ENCODE results near the gene RNF157.
A peak's percentile ranks its signal among the peaks of the same experiment; 100 is the strongest.

Gene RNF157

DNA sequence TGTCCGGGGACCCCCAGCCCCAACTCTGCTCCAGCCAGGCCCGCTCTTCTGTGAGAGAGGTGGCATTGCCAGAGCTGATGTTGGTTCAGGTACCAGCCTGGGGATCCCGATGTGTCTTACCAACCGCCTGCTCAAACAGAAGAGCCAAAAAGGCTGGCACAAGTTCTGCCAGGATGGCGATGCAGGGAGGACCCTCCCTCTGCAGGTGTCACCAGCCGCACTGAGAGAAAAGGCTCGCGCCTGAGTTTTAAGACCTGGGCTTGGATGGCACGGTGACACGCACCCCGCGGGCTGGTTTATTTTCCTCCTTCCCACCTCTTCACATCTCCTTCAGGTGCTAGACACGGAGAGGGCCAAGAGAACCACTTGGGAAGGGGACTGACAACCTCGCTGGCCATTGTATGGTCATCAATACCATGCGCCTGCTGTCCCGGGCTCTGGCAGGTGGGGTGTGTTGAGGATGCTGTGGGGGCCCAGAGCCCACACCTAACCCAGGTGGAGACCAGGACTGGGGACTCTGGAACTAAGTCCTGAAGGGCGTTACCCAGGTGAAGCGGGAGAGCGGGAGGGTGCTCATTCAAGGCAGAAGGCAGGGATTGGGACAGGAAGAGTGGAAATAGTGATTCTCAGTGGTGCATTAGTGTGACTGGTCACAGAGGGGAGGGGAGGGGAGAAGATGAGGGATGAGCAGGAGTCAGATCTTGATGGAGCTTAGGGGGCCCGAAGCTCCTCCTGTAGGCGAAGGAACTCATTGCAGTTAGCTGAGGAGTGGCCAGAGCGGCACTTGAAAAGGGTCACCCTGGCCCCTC, 115.5 kb downstream of the RNF157 start:
- DNase-seq (ENCODE audit: low read depth): peak; percentile 39
- TF ChIP-seq CTCF (IDR thresholded peaks at IDR 0.05; ENCODE audit: insufficient read depth, low read depth, low read length, missing control alignments): peak; percentile 37
- H3K4me3 ChIP-seq (ENCODE audit: low read depth, low read length): no peak overlapping the region

DNA sequence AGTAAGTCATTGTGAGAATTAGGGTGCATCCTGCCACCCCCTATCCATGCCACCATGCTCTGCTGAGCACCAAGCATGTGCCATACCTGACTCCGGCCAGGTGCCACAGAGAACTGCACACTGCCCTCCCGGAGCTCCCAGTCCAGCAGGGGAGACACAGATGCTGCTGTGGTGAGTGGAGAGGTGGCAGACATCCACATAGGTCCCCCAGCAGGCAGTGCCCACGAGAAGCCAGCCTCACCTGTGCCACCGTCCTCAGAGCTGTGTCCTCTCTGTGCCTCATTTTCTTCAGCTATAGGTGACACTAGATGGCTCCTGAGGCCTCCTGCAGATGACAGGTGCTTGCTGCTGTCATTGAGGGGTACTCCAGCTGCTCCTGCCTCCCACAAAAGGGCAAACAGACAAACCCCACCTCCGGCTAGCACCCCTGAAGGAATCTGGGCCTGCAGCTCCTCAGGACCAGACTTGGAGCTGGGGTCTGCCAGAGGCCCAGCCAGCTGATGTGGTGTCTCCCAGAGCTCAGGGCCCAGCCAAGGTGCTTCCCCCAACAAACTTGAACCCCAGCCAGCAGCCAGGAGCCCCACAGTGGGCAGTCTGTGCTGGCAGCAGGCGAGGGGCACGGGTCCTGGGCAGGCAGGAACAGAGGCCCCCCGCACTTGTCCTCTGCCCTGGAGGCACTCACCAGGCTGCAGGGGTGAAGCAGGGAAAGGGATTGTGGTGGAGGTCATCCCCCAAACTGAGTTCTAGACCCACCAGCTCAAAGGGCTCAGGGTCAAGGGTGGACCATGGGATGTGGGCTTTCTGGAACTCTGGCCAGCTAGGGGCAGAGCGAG, 116.3 kb downstream of the RNF157 start:
- peak; percentile 25 for DNase-seq (ENCODE audit: low read depth)
- no peak for TF ChIP-seq CTCF (IDR thresholded peaks at IDR 0.05; ENCODE audit: insufficient read depth, low read depth, low read length, missing control alignments)
- H3K4me3 ChIP-seq (ENCODE audit: low read depth, low read length): no peak overlapping the region

DNA sequence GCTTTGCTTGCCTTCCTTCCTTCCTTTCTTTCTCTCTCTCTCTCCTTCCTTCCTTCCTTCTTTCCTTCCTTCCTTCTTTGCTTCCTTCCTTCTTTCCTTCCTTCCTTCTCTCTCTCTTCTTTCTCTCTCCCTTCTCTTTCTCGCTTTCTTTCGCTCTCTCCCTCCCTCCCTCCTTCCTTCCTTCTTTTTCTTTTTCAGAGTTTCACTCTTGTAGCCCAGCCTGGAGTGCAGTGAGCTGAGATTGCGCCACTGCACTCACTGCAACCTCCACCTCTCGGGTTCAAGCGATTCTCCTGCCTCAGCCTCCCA, 117.1 kb downstream of the RNF157 start:
- DNase-seq (ENCODE audit: low read depth): no peak
- TF ChIP-seq CTCF (IDR thresholded peaks at IDR 0.05; ENCODE audit: insufficient read depth, low read depth, low read length, missing control alignments): no peak
- H3K4me3 ChIP-seq (ENCODE audit: low read depth, low read length): no peak overlapping the region

DNA sequence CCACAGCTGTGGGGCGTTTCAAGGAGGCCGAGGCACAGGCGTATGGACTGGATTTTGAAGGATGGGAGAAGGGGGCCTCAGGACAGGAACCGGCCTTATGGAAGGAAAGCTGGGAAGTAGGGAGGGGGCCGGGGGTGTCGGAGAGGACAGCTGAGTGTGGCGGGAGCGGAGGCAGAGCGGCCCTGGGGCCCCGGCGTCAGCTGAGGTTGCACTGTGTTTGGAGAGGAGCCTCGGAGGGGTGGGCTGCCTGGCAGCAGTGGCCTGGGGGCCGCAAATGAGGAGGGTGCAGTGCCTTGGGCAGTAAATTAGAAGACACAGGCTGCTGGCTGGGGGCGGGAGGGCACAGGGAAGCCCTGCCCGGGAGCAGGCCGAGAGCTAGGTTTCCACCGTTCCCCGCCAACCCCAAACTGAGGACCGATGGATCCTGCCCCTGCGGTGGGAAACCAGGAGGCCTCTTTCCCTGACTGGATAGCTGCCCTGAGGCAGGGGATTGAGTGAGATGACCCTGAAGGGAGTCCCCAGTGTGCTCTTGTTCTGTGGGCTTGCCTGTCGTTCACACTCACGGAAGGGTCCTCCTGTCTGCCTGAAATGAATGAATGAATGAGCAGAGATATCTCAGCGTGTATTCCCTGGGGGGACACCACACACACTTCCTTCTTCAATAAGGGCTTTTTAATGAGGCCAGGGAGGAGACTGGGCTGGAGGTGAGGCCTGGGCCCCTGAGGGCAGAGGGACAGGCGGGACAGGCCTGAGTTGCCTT, 117.7 kb downstream of the RNF157 start:
- DNase-seq (ENCODE audit: low read depth): no peak
- TF ChIP-seq CTCF (IDR thresholded peaks at IDR 0.05; ENCODE audit: insufficient read depth, low read depth, low read length, missing control alignments): no peak
- no peak overlapping the region for H3K4me3 ChIP-seq (ENCODE audit: low read depth, low read length)

DNA sequence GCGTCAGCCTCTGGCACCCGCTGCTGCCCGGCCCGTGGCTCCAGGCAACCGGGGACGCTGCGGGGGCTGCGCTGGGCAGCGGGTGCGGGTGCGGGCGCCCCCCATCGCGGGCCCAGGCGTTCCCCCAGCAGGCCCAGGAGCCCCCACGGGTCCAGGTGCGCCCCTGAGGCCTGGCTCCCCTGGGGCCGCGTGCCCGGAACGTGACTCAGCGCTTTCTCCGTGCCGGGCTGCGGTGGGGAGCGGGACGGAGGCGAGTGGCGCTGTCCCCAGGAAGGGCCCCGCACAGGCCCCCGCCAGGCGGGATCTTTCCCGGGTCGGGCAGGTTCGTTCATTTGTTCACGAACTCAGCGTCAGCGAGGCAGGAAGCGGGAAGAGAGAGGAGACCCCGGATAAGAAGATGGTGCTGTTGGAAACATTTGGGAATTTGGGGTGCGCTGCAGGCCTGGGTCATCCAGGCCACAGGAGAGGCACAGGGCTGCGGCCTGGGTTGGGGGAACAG, 118.3 kb downstream of the RNF157 start:
- peak overlapping the region; percentile 37; the same call in 1 of the 2 replicates for H3K4me3 ChIP-seq (ENCODE audit: low read depth, low read length)
- no peak for DNase-seq (ENCODE audit: low read depth)

More for the DNA sequence above, 118.3 kb downstream of the RNF157 start:
- TF ChIP-seq CTCF (IDR thresholded peaks at IDR 0.05; ENCODE audit: insufficient read depth, low read depth, low read length, missing control alignments): no peak
